HG02981 (cell line): ENCODE results near the gene PYDC1.
"Not testable (repeated sequence)": the region's sequence is repeated elsewhere in the genome, so short reads cannot be mapped to it uniquely, and the experiment has no call there.

Experiments
- ATAC-seq: cut with Tn5 transposase; IDR thresholded peaks from one replicate; pipeline ENCODE4 v1.9.1; 2021; ENCODE audit warnings: mild to moderate bottlenecking, moderate library complexity; ENCODE audit not compliant: unreplicated experiment

Gene PYDC1

DNA sequence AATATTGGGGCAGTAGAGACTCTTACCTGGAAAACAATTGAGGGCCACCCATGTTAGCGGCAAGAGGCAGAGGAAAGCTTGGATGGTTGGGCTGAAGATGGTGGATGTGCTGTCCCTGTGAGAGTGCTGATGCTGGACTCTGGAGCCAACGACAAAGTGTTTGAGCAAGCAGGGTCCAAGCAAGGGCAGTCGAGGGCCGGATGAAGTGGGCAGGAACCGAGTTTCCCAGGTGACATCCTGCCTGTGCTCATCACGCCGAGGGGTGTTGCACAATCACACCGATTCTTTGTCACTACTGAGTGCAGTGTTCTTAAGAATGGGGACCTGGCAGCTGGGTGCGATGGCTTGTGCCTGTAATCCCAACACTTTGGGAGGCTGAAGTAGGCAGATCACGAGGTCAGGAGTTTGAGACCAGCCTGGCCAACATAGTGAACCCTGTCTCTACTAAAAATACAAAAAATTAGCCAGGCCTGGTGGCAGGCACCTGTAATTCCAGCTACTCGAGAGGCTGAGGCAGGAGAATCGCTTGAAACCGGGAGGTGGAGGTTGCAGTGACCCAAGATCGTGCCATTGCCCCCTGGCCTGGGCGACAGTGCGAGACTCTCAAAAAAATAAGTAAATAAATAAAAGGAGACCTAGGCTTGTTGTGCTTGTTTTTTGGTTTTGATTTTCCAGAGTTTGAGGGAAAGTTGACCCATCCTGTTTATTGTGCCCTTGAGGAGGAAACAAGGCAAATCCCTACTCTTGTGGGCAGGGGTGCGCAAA, 20.4 kb downstream of the PYDC1 start:
- ATAC-seq = no peak

DNA sequence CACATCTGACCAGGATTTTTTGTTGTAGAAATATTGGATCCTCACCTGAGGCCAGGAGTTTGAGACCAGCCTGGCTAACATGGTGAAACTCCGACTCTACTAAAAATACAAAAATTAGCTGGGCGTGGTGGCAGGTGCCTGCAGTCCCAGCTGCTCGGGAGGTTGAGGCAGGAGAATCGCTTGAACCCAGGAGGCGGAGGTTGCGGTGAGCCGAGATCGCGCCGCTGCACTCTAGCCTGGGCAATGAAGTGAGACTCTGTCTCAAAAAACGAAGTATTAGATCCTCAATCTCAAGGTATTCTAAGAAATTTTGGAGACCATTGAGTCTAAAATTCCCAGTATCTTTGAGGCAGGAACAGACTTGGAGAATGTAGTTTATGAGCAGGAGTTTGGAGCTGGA, 21.1 kb downstream of the PYDC1 start:
- ATAC-seq = not testable (repeated sequence)

DNA sequence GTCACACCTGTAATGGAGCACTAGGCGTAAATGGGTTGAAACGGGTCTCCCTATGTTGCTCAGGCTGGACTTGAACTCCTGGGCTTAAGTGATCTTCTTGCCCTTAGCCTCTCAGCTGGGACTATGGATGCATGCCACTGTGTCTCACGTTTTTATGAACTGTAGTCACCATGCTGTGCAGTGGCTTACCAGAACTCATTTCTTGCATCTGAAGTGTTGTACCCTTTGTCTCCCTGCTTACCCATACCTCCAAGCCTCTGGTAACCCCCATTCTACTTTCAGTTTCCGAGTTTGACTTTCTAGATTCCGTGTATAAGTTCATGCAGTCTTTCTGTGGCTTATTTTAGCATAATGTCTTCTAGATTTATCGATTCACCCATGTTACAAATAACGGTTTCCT, 22.0 kb downstream of the PYDC1 start:
- ATAC-seq = no peak

DNA sequence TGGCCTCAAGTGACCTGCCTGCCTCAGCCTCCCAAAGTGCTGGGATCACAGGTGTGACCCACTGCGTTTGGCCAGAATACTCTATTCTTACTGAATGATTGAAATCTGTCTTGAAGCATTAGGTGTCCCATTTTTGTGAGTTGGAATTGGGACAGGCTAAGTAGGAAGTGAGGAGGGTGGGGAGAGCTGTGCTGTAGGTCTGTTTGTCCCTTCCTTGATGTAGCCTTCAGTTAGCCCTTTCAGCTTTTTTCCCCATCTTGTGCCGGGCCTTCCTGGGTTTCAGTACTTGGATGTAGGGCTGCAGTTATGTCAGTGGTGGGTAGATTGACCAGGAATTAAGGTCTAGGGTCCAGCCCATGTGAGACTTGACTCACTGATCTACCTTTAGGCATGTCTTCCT, 23.1 kb downstream of the PYDC1 start:
- no peak for ATAC-seq

DNA sequence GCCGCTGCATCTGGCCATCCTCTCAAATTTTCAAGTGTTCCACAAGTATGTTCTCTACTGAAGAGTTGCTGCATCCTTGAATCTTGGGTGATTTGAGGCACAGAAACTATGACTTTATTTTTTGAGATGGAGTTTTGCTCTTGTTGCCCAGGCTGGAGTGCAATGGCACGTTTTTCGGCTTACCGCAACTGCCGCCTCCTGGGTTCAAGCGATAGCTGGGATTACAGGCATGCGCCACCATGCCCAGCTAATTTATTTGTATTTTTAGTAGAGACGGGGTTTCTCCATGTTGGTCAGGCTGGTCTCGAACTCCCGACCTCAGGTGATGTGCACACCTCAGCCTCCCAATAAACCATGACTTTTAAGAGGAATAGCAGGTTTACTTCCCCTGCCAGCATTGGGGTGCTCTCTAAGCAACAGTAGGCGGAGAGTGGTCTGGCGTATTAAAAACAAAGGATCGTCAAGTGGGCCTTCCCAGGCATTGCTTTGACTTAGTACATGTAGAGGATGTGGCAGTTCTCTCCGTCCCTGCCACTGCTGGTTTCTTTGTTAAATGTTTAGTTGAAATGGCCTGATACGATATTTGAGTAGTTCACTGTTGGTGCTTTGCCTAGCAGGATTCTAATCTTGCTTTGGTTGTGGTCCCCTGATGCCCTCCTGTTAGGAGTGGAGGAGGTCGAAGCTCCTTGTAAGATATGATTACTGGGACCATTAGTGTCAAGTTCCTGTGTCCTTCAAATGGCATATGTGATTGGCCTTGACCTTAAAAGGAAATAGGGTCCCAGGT, 23.9 kb downstream of the PYDC1 start:
- ATAC-seq = no peak

DNA sequence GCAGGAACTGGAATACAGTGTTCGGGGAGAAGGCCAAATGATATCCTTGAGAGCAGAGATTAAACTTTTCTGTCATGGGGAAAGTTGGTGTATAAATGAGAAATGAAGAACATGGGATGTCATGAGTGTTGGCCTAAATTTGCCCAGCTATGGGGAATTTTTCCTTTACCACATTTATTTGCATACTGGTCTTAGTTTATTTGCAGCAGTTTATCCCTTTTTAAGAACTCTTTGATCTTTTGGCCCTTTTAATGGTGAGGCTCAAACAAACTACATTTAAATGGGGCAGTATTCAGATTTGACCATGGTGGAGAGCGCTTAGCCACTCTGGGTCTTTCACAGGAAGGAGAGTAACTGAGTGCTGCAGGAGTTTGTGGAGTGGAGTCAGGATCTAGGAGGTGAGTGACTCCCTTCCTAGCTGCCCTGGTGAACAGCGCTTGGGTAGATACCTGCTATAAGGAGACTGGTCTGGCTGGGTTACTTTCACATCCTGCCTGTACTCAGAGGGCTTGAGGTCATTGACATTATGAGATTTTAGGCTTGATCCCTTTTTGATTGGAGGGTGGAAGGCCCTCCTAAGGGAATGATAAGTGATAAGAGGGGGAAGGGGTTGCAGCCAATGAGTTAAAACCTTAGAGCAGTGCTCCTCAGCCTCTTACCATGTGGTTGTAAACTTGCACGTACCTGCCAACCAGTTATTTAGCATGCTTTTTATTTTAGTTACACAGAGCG, 25.1 kb downstream of the PYDC1 start:
- ATAC-seq = no peak

DNA sequence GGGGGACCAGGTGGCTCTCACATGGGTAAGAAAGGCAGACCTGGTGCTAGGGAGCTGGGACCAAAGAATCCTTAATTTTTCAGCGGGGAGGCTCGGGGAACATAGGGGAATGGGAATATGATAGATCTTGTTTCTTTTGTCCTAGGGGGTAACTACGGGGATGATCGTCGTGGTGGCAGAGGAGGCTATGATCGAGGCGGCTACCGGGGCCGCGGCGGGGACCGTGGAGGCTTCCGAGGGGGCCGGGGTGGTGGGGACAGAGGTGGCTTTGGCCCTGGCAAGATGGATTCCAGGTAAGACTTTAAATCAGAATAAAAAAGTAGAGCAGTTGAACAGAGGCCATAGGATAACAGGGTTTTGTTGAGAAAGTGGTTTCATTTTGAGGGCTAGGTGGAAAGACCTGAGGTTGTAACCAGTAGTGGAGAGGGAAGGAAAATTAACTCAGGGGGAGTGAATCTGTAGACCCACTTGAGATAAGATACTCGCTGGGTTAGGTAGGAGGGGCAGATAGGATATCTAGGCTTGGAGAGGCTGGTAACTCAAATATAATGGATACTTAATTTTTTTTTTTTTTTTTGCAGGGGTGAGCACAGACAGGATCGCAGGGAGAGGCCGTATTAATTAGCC, 26.0 kb downstream of the PYDC1 start:
- ATAC-seq = no peak

- no peak for ATAC-seq
Measured at GRCh38 chr16:31190061-31190460, 26.9 kb downstream of the PYDC1 start.

DNA sequence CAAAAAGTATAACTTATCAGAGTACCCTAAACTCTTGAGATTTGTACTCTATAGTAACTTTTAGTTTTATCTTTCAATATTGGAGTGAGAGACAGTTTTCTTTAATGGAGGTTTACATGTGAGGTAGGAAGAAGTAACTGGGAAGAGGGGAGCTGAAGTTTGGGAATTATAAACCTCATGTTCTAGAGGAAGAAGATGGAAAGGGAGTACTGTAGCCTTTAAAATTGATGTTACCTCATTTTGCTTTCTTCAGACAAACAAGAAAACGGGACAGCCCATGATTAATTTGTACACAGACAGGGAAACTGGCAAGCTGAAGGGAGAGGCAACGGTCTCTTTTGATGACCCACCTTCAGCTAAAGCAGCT, 27.5 kb downstream of the PYDC1 start:
- ATAC-seq = no peak

DNA sequence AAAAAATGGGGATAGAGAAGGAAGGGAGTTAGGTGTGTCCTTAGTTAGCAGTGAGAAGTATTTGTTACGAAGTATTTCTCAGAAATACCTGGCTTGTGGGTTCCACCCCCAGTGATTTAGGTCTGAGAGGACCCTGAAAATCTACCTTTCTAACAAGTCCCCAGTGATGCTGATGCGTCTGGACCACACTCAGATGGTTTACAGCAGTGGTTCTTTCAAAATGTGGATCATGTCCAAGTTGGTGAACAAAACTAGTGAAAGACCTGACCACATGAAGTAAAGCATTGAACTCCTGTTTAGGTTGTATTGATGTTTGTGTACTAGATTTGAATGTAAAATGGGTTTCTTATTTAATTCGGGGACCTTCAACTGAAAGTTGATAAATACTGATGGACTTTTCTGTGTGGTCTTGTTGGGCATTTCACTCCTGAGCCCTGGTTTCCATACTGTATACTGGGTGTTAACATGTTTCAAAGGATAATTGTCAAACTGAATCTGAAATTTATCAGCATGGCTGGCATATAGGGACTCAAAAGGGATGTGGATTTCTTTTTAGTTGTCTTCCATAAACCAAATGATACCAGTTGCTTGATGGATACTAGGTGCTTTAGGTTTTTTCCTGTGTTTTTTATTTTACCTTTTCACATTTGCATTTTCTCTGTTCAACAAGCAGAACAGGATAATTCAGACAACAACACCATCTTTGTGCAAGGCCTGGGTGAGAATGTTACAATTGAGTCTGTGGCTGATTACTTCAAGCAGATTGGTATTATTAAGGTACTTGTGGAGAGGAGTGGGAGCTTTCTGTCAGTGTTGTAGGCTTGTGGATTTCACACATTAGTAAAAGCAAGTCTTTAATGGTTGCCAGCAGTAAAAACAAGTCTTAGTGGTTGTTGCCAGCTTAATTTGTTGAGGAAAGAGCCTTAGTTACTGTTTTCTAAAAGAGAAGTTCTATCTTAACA, 28.2 kb downstream of the PYDC1 start:
- no peak for ATAC-seq

- no peak for ATAC-seq
Measured at GRCh38 chr16:31187808-31188189, 29.1 kb downstream of the PYDC1 start.

DNA sequence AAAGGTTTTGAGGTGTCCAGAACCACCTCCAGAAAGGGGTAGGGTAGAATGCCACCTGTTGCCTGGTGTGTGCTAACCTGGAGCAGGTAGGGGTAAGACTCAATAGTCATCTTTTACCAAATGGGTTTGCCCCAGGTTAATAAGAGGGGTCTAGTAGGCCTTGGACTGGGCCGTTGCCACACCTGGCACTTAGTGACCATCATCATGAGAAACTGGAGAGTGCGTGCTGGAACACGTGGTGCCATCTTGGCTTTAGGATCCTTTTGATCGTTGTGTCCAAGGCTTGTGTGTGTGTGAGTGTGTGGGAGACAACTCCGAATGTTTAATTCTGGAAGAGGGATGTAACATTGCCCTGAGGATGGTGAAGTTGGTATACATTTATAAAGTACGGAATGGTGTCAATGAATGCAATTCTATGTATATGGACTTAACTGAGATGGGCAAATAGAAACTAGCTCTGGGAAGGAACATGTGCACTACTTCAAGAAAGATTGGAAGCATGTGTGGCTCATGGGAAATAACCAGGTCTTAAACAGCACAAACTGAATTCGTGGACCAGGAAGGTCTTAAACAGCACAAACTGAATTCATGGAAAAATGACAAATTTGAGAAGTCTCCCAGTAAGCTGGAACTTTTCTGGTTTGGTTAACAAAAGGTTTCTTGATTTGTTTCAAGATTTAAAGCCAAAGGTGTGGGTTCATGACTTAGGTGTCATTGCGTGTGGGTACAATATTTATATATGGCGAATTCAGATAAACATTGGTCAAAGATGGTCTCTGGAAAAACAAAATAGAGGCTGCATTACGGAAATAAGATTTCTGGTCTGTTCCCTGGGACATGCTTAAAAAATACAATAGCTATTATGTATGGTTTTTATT, 29.8 kb downstream of the PYDC1 start:
- no peak for ATAC-seq

DNA sequence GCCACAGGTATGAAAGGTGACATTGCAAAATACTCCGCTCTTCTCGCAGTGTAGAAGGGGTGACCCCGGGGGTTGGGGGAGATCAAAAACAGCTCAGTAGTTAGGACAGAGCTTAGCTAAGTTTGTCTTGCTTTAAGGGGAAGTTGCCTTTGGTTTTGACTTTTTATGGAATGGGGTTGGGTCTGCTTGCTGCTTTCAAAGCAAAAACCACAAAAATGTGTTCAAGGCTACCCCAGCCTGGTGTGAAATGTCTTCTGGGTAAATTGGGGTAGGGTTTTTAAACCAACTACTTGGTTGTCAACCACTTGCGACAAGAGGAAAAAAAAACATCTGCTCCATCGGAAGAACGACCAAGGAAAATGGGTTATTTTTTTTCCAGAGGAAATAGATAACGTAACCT, 30.8 kb downstream of the PYDC1 start:
- no peak for ATAC-seq

- ATAC-seq = no peak
Measured at GRCh38 chr16:31185339-31185738, 31.6 kb downstream of the PYDC1 start.

DNA sequence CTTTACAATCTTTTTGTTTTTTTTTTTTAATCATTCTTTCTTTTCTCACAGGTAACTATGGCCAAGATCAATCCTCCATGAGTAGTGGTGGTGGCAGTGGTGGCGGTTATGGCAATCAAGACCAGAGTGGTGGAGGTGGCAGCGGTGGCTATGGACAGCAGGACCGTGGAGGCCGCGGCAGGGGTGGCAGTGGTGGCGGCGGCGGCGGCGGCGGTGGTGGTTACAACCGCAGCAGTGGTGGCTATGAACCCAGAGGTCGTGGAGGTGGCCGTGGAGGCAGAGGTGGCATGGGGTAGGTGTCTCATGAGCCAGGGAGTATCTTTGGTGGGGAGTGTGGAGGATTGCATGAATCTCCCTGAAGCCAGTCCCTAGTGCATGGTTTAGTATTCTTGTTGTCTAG, 32.0 kb downstream of the PYDC1 start:
- no peak for ATAC-seq

- no peak for ATAC-seq
Measured at GRCh38 chr16:31183432-31184428, 33.2 kb downstream of the PYDC1 start.

GRCh38 chr16:31182391-31182790, 34.5 kb downstream of the PYDC1 start:
- no peak for ATAC-seq
